ENCODE data around the gene ARL14EPL. TPM values are rescaled to one million over a fixed set of nuclear protein-coding genes. Genes with fewer than 3 reads are reported as not detected.

ARL14EPL gene
- polyA plus RNA-seq, 12 donors, result 0.08 to 0.29 (median 0.19) TPM; not detected in 9

Other genes starting within 250 kb of the ARL14EPL start
- 10 to 100 TPM in 11 of 12 donors, not detected in 1; 14.7 to 35.4 (median 24.0) TPM for gene CDO1, start 215.8 kb upstream of the ARL14EPL start, polyA plus RNA-seq (ENCODE audit: insufficient read length in 12 of 12)
- gene ATG12, start 190.9 kb upstream of the ARL14EPL start, polyA plus RNA-seq (ENCODE audit: insufficient read length in 12 of 12), result 10 to 100 TPM in 11 of 12 donors, not detected in 1; 39.9 to 72.5 (median 61.9) TPM
- 100 to 1,000 TPM in 10 of 12 donors, 10 to 100 TPM in 1, not detected in 1; 81.4 to 162 (median 119) TPM for gene AP3S1, start 190.5 kb upstream of the ARL14EPL start, polyA plus RNA-seq (ENCODE audit: insufficient read length in 12 of 12)
- gene LVRN, start 70.0 kb upstream of the ARL14EPL start, polyA plus RNA-seq (ENCODE audit: insufficient read length in 12 of 12), result 10 to 100 TPM in 2 of 12 donors, 1 to 10 TPM in 9, not detected in 1; 2.7 to 16.2 (median 5.5) TPM
- 10 to 100 TPM in 11 of 12 donors, not detected in 1; 20.7 to 54.7 (median 34.8) TPM for gene COMMD10, start 52.6 kb downstream of the ARL14EPL start, polyA plus RNA-seq (ENCODE audit: insufficient read length in 12 of 12)

Measured in muscle of arm (tissue), 12 donors.